Measurements from ENCODE around the gene RAD9A.
A peak's percentile ranks its signal among the peaks of the same experiment; 100 is the strongest.

The RAD9A gene

GRCh38 chr11:67391304-67392182 is at the start of gene RAD9A:
TSS of gene RAD9A (plus strand) at chr11:67391986. CDS start at chr11:67392045, 59 bp downstream.
- DNase-seq: peak; percentile 90 to 93

DNA sequence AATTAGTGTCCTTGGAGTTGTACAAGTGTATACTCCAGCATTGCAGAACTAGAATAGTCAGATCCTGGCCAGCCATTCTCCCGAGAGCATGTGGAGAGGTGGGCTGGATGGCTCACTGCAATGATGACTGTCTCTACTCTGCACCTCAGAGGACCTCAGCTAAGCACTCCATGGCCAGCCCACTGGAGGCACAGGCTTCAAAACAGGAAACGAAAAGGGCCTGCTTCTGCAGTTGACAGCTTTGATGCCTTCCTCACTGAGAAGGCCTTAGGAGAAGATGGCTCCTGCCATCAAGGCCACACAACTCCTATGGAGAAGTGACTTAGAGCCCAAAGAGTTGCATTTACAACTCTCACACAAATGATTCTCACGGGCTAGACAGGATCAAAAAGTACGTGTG is 47.5 kb upstream of the RAD9A start:
- DNase-seq: peak in 1 of 2 donors; percentile 29

DNA sequence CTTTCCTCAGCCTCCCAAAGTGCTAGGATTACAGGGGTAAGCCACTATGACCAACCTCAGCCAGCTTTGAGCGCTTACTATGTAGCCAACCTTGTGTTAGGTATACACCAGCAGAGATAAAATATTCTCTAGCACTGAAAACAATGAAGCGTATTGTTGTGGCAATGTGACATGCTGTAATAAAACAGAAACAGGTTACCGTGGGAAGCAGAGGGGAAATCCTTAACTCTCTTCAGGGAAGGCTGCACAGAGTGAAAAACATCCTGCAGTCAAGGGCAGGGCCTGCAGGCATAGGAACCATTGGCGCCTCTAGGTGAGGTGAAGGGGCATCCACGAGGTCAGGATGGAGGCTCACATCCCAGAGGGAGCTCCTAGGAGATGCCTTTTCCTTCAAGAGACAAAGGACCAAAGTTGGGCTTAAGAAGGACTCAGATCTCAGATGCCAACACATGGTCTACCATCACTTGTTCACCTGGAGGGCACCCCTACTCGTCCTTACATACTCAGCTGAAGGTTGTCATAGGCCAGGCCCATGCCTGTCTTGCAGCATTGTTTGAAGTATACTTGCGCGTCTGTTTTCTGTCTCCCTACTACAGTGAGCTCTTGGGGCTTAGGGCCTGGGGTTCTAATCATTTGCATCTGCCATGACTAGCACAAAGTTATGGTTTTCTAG is 46.4 kb upstream of the RAD9A start:
- DNase-seq: no peak

GRCh38 chr11:67345920-67346819 is 45.6 kb upstream of the RAD9A start:
- peak in 1 of 2 donors; percentile 47 for DNase-seq

GRCh38 chr11:67347964-67348749 is 43.6 kb upstream of the RAD9A start:
- DNase-seq: no peak

DNA sequence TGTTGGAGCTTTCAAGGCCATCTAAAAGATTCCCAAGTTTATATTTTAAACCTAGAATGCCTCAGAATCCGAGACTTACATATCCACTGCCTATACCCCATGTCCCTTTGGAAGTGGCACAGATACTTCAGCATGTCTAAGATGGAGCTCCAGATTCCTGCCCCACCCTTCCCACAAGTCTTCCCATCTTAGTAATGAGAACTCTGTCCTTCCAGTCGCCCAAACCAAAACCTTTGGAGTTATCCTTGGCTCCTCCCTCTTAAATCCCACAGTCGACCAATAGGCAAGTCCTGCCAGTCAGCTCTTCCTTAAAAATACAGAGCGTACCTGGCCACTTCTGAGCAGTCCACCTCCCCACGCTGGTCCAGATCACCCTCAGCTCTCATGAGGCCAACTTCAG is 42.8 kb upstream of the RAD9A start:
- DNase-seq: no peak

GRCh38 chr11:67349457-67349856 is 42.3 kb upstream of the RAD9A start:
- no peak for DNase-seq

GRCh38 chr11:67349928-67350465 is 41.8 kb upstream of the RAD9A start:
- no peak for DNase-seq

DNA sequence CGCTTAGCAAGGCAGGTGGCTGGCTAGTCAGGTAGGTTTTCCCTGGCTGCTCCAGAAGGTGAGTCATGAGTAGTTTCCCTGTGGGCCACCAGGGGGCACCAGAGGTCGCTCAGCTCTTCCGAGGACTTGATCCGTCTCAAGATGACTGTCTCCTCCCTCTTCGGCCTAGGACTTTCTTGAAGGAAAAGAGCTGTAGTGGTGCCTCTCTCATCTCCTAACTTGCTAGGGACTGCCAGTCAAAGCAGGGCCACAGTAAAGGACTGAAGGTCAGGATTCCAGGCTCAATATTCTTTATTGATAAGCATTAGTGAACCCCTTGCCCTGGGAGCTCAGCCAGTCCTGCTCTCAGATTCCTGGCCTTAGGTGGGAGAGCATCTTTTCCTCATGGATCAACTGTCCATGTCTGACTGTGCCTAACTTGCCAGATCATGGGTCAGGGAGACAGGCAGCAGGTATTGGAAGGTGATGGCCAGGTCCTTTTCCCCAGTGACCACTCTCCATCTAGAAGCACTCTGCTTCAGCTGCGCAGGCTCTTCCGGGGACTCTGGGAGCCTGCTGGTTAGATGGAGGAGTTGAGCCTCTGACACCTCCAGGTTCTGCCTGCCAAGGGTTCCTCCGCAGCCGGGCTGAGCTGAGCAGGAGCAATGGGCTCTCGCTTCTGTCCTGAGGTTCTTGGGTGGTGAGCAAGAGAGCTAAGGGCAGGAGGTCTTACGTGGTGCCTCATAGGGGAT is 40.3 kb upstream of the RAD9A start:
- peak; percentile 73 to 78 for DNase-seq

GRCh38 chr11:67352546-67353316 is 39.1 kb upstream of the RAD9A start:
- peak in 1 of 2 donors; percentile 69 for DNase-seq

DNA sequence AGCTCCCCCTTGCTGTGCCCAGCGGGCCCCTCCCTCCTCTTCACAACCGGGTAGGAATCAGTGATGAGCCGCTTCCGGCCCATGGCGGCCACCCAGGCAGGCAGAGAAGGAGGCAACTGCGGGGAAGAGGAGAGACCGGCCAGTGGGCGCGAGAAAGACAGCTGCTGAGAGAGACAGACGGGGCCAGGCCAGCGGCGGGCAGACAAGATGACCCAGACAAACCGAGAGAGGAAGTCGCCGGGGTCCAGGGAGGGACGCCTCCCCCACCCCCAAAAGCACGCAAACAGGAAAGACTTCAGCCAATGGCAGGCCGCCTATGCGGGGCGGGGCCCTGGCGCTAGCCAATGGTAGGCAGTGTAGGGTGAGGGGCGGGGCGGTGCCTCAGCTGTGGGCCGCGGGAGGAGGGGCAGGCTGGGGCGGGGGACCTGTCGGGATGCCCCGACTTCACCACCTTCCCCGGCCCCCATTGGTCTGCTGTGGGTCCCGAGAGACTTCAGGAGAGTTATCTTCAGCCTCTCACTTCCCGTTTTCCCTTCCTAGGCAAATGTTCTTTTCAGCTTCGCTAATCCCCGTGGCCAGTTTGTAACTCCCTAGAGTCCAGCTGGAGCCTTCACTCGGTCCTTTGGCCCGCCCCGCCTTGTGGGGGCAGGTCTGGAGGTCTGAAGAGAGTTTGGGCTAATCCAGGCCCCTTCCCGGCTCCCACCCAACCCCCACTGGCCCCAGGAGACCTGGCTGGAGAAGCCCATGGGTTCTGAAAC is 38.3 kb upstream of the RAD9A start, which contains the start of gene POLD4:
Gene POLD4 (minus strand): TSS at position 230 of the 758 bp plus-strand sequence. CDS start 147 bp downstream, at position 83.
- peak; percentile 96 to 97 for DNase-seq

DNA sequence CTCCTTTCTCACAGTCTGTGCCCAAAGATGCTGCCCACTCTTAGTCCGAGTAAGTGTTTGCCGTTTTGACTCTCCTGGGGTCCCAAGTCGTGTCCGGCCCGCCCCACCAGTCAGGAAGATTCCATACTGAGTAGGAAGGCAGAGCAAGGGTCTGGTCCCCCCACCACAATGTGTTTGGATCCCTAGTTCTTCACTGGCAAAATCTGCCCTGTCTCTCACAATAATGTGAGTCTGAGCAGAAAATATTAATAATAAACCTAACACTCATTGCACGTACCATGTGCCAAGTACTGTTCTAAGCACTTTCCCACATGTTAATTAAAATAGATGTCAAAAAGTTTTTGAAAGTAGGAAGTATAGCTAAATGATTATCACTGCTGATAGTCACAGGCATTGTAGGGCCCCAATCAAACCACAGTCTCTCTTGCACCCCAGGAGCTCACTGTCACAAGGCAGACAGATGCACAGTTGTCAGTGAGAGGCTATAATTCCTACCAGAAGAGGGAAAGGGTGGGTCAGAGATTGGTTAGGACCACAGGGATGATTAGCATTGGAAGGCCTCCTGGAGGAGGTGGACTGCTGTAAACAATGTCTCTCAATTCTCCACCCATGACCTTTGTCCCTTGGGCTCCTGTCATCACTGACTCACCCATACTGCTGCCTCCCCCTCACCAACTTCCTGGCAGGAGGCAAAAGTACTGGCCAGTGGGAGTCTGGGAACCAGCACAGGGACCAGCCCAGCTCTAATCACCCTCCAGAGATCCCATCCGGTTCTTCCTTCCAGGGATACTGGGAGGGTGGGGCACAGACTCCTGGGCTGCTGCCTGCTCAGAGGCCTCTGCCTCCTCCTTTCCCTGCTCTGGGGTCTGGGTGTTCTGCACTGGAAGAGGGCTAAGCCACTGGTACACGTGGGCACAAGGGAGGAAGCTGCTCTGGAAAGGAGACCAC is 37.4 kb upstream of the RAD9A start:
- peak in 1 of 2 donors; percentile 29 for DNase-seq

DNA sequence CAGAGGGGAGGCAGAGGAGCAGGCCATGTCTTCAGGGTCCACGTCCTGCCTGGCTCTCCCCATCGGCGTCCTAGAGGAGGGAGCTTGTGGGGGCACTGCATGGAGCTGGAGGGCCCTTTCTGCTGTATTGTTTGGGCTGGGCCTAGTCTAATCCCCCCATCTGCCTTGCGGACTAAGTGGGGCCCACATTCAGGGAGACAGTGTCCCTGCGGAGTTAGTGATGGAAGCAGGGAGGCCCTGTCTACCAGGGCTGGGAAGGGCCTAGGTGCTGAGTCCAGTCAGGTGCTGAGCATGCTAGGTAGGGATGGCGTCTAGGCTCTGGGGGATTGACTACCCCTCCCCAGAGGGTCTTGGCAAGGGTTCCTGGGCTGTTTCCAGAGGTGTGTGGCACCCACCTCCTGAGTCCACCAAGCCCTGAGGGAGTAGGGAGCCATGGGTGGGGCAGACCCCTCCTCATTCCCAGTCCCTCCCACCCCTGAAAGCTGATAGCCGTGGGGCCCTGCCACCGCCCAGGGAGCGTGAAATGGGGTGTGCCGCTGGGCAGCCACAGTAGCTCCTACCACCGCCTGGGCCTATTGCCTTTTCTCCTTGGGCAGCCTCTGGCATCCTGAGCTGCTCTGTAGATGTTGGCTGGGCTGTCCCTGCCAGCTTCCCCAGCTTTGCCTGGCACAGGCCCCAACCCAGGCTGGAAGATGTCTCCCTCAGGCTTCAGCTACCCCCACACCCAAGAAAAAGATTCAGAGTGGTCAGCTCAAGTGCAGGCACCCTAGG is 36.6 kb upstream of the RAD9A start:
- no peak for DNase-seq

- DNase-seq: no peak
Observed at GRCh38 chr11:67355794-67356386, 35.9 kb upstream of the RAD9A start.

GRCh38 chr11:67356387-67356863 is 35.4 kb upstream of the RAD9A start:
- DNase-seq: no peak

- peak; percentile 73 to 83 for DNase-seq
Observed at GRCh38 chr11:67356864-67357561, 34.8 kb upstream of the RAD9A start.
